Esophagus squamous epithelium (tissue), 4 donors: ENCODE measurements around the gene SBSN.

Experiments
- POLR2A ChIP-seq, 4 donors: fragments of 450-650 bp; IDR thresholded peaks; one replicate each; pipeline ENCODE4 v1.6.1; 2017; ENCODE audit warnings: antibody characterized with exemption in 4 of 4, mild to moderate bottlenecking in 4 of 4, moderate library complexity in 3 of 4
- TF ChIP-seq, protein P1 (sequence below), 6 experiments: fragments of 450-650 bp in 4 of 6; fragments of 200-600 bp in 2 of 6; sonication (generic) in 2 of 6; IDR thresholded peaks; one replicate each; pipeline ENCODE4 v1.5.1; 2016 to 2019; ENCODE audit warnings: antibody characterized with exemption in 6 of 6, mild to moderate bottlenecking in 4 of 6, moderate library complexity in 4 of 6

DNA sequence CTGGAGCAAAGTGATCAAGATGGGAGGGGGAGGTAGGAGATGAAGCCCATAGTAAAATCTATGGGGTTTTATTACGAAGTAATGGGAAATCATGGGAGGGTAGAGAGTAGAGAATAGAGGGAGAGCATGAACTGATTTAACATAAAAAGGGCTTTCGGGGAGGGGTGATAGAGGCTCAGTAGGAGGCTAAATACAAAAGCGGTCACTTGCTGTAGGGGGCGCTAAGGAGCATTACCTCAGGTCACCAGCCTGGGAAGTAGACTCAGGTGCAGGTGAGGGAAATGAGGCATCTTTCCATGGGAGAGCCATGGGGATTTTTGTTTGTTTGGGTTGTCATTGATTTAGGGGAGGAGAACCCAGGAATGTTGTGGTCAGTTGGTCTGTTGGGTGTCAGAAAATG is 52.0 kb downstream of the SBSN start:
- TF ChIP-seq POLR2A (IDR thresholded peaks at IDR 0.05), result no peak
- TF ChIP-seq, protein P1, sequence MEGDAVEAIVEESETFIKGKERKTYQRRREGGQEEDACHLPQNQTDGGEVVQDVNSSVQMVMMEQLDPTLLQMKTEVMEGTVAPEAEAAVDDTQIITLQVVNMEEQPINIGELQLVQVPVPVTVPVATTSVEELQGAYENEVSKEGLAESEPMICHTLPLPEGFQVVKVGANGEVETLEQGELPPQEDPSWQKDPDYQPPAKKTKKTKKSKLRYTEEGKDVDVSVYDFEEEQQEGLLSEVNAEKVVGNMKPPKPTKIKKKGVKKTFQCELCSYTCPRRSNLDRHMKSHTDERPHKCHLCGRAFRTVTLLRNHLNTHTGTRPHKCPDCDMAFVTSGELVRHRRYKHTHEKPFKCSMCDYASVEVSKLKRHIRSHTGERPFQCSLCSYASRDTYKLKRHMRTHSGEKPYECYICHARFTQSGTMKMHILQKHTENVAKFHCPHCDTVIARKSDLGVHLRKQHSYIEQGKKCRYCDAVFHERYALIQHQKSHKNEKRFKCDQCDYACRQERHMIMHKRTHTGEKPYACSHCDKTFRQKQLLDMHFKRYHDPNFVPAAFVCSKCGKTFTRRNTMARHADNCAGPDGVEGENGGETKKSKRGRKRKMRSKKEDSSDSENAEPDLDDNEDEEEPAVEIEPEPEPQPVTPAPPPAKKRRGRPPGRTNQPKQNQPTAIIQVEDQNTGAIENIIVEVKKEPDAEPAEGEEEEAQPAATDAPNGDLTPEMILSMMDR (IDR thresholded peaks at IDR 0.05), result no peak
